ENCODE data around the gene INPP5F. TPM values are rescaled to one million over a fixed set of nuclear protein-coding genes. Genes with fewer than 3 reads are reported as not detected.
A peak's percentile ranks its signal among the peaks of the same experiment; 100 is the strongest.

Gene INPP5F
- total and polyA plus RNA-seq, 12 donors, result 4.0 to 13.3 (median 6.4) TPM

DNA sequence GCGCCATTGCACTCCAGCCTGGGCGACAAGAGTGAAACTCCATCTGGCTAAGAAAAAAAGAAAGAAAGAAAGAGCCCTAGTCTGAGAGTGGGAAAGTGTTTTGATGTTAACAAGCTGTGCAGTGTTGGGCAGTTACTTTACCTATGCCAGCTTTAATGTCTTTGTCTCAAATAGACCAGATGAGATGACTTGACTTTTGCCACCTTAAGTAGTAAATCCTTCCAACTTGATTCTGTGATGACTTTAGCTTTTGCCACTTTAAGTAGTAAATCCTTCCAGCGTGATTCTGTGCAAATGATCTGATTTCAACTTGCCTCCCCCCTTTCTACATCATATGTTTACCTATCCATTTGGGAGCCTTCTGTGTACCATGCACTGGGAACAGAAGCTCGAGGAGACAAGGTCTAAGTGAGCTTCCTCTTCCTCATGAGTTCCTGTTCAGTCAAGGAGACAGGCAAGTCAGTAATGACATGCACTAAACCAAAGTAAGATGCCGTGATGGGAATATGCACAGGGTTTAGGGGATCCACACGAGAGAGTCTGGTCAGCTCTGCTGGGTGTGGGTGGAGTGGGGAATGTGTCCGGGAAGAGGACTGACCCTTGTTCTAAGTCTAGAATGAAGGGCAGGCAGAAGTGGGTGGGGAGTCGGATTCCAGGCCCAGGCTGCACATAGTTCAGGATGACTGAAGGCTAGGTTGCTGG lies 17.2 kb downstream of the INPP5F start:
- H3K36me3 ChIP-seq, result no peaks in the 10 kb centered on the region
- WGBS, 2 donors, result 60 to 62% methylated on average over 8 of the region's 8 CpGs
- intact Hi-C loops (cut with DNase I), result loop anchor here in 2 of 10 donors (5.0 to 10.0 kb wide), 2 partner anchors 72 to 124 kb away; no protein-coding TSS in a partner anchor
- DNase-seq, result no peak
- TF ChIP-seq, protein P1, sequence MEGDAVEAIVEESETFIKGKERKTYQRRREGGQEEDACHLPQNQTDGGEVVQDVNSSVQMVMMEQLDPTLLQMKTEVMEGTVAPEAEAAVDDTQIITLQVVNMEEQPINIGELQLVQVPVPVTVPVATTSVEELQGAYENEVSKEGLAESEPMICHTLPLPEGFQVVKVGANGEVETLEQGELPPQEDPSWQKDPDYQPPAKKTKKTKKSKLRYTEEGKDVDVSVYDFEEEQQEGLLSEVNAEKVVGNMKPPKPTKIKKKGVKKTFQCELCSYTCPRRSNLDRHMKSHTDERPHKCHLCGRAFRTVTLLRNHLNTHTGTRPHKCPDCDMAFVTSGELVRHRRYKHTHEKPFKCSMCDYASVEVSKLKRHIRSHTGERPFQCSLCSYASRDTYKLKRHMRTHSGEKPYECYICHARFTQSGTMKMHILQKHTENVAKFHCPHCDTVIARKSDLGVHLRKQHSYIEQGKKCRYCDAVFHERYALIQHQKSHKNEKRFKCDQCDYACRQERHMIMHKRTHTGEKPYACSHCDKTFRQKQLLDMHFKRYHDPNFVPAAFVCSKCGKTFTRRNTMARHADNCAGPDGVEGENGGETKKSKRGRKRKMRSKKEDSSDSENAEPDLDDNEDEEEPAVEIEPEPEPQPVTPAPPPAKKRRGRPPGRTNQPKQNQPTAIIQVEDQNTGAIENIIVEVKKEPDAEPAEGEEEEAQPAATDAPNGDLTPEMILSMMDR (IDR thresholded peaks at IDR 0.05), result no peak
- H3K27ac ChIP-seq, result no peak overlapping the region
- H3K4me1 ChIP-seq, result peaks cover 0 to 14% (median 5%) of the 10 kb centered on the region in 9 donors
- no peak overlapping the region for H3K4me3 ChIP-seq
- peak in 3 of 8 donors; percentile 54 to 69 (median 67) for ATAC-seq
- H3K27me3 ChIP-seq, result no peaks in the 10 kb centered on the region
- H3K9me3 ChIP-seq, result no peaks in the 10 kb centered on the region

DNA sequence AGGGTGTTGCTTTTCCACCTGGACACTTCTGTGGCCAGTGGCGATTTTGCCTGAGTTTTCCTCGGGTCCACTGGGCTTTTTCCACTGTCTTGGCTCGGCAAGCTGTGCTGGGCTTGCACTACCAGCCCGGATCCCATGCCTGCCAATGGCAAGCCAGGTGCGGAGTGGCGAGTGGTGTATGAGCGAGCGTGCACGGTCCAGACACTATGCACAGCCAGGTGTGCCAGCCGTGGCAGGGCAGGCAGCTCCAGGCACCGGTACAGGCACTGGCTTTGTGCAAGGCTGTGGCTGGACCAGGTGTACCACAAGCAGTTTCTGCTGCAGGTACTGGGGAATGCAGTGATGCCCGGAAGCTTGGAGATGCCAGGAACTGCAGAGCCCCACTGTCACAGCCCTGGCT lies 22.1 kb downstream of the INPP5F start:
- H3K36me3 ChIP-seq, result peaks cover 0 to 3% (median 0%) of the 10 kb centered on the region in 9 donors
- no peak for DNase-seq
- WGBS, 2 donors, result 97 to 98% methylated on average over 12 of the region's 12 CpGs
- no peaks in the 10 kb centered on the region for H3K27me3 ChIP-seq
- no peak overlapping the region for H3K27ac ChIP-seq
- no peaks in the 10 kb centered on the region for H3K9me3 ChIP-seq
- H3K4me1 ChIP-seq, result peaks cover 0 to 21% (median 7%) of the 10 kb centered on the region in 9 donors
- ATAC-seq, result no peak
- intact Hi-C loops (cut with DNase I), result loop anchor here in 1 of 10 donors (10.0 kb wide), 1 partner anchor 67 kb away; no protein-coding TSS in a partner anchor
- H3K4me3 ChIP-seq, result no peak overlapping the region
- TF ChIP-seq, protein P1 (IDR thresholded peaks at IDR 0.05), result no peak

DNA sequence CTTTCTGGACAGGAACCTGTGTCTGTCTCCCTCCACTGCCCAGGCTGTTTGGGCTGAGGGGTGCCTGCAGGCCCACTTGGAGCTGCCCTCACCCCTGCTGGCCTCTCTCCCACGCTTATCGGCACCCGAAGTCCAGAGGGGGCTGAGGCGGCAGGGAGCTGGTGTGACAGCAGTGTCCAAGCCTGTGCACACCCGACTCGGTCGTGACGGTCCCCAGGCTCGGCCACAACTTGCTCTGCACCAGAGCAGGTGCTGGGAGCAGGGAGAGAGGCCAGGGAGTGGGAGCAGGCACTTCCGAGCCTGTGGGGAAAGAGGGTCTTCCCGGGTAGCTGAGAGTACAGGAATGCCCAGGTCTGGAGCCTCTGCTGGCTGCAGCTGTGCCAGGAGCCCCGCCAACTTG lies 23.0 kb downstream of the INPP5F start:
- Histone ChIP-seq H3K4me3 (no peak overlapping the region), H3K27ac (no peak overlapping the region), H3K27me3 (no peaks in the 10 kb centered on the region), H3K9me3 (no peaks in the 10 kb centered on the region), H3K36me3 (peaks cover 0 to 3% (median 0%) of the 10 kb centered on the region in 9 donors), H3K4me1 (peaks cover 0 to 16% (median 7%) of the 10 kb centered on the region in 9 donors)
- TF ChIP-seq, protein P1 (IDR thresholded peaks at IDR 0.05), result no peak
- ATAC-seq (peak in 1 of 8 donors; percentile 44), DNase-seq (no peak)
- intact Hi-C loops (cut with DNase I), result loop anchor here in 1 of 10 donors (10.0 kb wide), 1 partner anchor 66 kb away; no protein-coding TSS in a partner anchor
- WGBS, 2 donors, result 83 to 97% methylated on average over 11 to 12 of the region's 12 CpGs

DNA sequence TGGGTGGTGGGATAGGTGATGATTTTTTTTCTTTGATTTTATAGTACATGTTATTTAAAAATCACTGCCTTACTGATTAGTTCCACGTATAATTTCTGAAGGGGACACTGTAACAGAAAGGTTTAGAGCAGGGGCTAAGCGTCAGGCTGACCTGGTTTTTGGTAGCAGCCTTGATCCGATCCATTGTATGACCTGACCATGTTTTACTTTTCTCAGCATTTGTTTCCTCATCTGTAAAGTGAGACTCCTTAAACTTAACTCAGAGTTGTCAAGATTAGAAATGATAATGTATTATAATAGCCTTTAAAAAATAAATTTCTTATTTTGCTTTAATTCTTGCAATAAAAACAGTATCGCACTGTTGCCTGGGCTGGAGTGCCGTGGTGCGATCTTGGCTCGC lies 23.6 kb downstream of the INPP5F start:
- DNase-seq (no peak), ATAC-seq (no peak)
- H3K9me3 ChIP-seq, result no peaks in the 10 kb centered on the region
- 95 to 97% methylated on average over 7 of the region's 7 CpGs for WGBS, 2 donors
- peaks cover 0 to 3% (median 0%) of the 10 kb centered on the region in 9 donors for H3K36me3 ChIP-seq
- intact Hi-C loops (cut with DNase I), result loop anchor here in 1 of 10 donors (10.0 kb wide), 1 partner anchor 65 kb away; no protein-coding TSS in a partner anchor
- H3K27ac ChIP-seq, result no peak overlapping the region
- H3K4me1 ChIP-seq, result peaks cover 0 to 16% (median 7%) of the 10 kb centered on the region in 9 donors
- H3K27me3 ChIP-seq, result no peaks in the 10 kb centered on the region
- TF ChIP-seq, protein P1 (IDR thresholded peaks at IDR 0.05), result no peak
- H3K4me3 ChIP-seq, result no peak overlapping the region
